GM19099 (cell line): ENCODE results near the gene ASIC4.

Experiments
- POLR2A ChIP-seq: IDR thresholded peaks from 3 replicates; pipeline ENCODE4 v1.6.1; 2011; ENCODE audit warnings: low read depth; ENCODE audit not compliant: insufficient read length; ENCODE audit errors: extremely low read depth

Gene ASIC4

GRCh38 chr2:219552382-219553167, 38.3 kb downstream of the ASIC4 start:
- no peak for TF ChIP-seq POLR2A

- TF ChIP-seq POLR2A: no peak
Measured at GRCh38 chr2:219553168-219553417, 38.8 kb downstream of the ASIC4 start.

GRCh38 chr2:219553463-219553963, 39.2 kb downstream of the ASIC4 start:
- TF ChIP-seq POLR2A: no peak

DNA sequence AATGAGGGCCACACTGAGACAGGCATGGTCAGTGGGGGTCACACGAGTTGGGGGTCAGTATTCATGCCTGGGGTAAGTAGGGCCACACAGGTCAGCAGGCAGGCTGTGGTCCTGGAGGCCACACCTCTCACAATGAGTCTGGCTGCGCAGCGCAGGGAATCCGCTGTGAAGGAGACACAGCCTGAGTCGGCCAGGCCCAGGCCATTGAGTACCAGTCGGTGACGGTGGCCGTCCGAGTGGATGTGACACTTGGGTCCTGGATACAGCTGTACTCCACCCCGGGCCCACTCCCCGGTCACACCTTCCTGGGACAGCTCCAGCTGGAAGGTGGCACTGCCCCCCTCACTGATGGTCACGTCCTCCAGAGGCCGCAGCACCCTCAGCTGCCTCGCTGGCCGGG, 40.1 kb downstream of the ASIC4 start:
- no peak for TF ChIP-seq POLR2A

- TF ChIP-seq POLR2A: no peak
Measured at GRCh38 chr2:219555956-219556355, 41.7 kb downstream of the ASIC4 start.

DNA sequence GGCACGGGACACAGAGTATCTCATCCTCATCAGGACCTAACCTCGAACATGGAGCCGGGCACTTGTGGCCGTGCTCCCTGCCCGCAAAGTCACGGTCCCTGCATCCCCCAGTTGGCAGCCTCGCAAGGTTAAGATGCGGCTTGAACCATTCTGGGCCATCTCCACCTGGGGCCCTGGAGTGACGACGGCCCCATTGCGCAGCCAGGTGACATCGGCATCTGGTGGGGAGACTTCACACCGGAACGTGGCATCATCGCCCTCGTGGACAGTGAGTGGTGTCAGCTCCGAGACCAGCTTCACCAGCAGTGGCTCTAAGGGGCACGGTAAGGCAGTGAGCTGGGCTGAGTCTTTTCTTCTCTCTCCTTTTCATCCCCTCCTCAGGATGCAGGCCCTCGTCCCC, 42.1 kb downstream of the ASIC4 start:
- TF ChIP-seq POLR2A: no peak

DNA sequence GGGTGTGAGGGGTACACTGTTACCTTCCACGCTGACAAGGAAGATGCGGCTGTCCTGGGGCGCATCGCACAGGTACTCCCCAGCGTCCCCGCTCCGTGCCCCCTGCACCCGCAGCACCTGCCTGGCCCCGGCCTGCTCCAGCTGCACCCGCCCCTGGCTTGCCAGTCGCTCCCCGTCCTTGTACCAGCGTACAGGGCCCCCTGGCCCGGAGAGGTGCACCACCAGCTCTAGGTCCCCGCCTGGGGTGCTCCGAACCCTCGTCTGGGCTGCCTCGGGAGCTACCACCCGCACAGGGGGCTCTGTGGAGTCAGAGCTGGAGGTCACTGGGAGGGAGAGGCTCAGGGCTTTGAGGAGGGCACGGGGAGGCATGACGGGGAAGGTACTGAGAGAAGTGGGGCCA, 43.0 kb downstream of the ASIC4 start:
- no peak for TF ChIP-seq POLR2A

DNA sequence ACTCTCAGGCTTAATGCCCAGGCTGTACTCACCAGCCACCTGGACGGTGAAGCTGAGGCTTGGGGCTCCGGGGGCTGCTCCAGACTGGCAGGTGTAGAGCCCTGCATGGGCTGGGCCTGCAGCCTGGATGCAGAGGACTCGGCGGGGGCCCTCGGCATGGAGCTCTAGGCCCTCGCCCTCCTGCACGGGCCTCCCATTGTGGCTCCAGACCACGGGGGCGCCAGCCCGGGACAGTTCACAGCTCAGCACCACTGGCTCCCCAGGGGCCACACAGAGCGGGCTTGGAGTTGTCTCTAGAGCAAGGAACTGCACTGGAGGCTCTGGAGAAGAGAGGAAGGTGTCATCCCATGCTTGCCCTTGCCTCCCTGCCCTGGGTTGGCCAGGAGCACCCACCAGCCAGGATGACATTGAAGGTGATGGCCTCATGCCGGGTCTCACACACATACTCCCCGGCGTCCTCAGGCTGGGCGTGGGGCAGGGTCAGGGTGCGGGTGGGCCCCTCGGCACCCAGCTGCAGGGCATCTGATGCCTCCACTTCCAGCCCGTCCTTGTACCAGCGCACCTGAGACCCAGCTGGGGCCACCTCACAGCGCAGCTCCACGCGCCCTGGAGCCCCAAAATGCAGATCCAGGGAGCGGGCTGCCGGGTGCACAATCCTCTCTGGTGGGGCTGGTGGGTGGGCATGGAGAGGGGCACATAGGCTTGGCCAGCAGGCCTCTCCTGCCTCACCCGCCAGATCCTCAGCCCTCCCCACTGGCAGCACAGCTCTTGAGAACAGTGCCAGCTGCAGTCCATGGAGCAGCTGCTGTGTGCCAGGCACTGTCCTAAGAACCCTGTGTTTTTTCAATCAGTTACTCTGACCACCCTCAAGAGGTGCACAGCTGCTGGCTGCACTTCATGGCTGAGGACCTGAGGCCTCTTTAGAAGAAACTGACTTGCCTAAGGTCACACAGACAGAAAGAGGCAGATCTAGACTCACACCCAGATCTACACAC, 43.8 kb downstream of the ASIC4 start:
- no peak for TF ChIP-seq POLR2A

DNA sequence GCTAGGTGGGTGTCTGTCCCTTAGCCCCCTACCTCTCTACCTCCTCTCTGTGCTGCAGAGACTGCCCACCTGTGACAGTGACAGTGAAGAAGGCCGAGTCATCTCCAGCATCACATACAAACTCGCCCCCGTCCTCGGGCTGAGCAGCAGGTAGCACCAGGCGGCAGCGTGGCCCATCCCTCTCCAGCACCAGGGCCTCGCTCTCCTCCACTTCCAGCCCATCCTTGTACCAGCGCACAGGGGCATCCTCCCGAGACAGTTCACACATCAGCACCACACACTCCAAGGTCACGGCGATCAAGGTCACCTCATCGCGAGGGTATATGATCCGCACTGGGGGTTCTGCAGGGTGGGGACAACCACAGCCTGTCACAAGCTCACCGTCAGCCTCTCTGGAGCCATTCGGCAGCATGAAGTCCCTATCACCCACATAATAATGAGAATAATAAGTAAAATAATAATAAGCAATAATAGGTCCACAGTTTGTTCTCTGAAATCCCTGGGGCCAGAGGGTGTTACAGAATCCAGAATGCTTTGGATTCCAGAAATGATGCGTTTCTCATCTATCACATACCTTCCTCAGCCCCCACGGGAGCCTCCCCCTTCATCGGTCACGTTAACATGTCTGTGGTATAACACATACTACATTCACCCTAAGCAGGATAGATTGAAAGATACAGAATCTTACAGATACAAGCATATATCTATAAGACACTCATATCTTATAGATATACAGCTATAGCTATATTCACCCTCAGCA, 45.1 kb downstream of the ASIC4 start:
- TF ChIP-seq POLR2A: no peak

- no peak for TF ChIP-seq POLR2A
Measured at GRCh38 chr2:219560037-219560892, 46.0 kb downstream of the ASIC4 start.

- TF ChIP-seq POLR2A: no peak
Measured at GRCh38 chr2:219560893-219561178, 46.6 kb downstream of the ASIC4 start.

- TF ChIP-seq POLR2A: no peak
Measured at GRCh38 chr2:219561179-219562048, 47.1 kb downstream of the ASIC4 start.
